HG02610 (cell line): ENCODE results near the gene INTS4.
"Not testable (repeated sequence)": the region's sequence is repeated elsewhere in the genome, so short reads cannot be mapped to it uniquely, and the experiment has no call there.

ENCODE experiments used
- ATAC-seq: cut with Tn5 transposase; IDR thresholded peaks from one replicate; pipeline ENCODE4 v1.9.1; 2021; ENCODE audit warnings: mild to moderate bottlenecking, moderate library complexity; ENCODE audit not compliant: unreplicated experiment

The INTS4 gene

GRCh38 chr11:78022397-78023396 is 28.2 kb upstream of the INTS4 start, which contains the start of gene KCTD14:
TSS of gene KCTD14 (minus strand) at chr11:78023276. CDS start at chr11:78023249, 27 bp downstream.
- ATAC-seq, result no peak

DNA sequence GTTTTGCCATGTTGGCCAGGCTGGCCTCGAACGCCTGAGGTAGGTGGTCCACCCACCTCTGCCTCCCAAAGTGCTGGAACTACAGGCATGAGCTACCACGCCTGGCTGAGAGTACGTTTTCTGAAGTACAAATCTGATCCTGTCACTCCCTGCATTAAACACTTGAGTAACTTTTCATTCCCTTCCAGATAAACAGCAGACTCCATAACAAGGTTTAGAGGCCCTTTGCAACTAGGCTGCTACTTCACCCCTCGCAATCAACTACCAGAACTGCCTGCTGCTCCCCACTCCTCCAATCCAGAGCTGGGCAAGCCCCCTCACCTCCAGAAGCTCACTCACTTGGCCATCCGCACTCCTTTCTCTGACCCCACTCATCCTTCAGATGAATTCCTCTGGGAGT is 27.1 kb upstream of the INTS4 start:
- ATAC-seq, result no peak

- no peak for ATAC-seq
These were observed 25.8 kb upstream of the INTS4 start for GRCh38 chr11:78020246-78020645.

DNA sequence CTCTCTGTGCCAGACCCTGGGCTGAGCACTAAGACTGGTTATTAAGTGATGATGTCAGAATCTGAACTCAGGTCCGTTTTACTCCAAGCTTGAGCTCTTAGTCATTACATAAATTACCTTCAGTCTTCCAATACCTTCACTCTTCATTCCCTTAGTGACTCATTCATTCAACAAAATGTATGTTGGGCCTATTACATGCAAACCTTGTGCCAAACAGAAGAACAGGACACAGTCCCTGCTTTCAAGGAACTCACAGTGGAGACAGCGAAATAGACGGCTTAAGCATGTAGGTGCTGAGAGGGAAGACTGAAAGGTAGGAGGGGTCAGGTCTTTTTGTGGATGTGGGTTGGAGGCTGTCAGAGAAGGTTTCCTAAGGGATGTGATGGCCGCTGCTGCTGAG is 25.3 kb upstream of the INTS4 start:
- ATAC-seq, result no peak

- no peak for ATAC-seq
These were observed 21.4 kb upstream of the INTS4 start for GRCh38 chr11:78015878-78016277.

DNA sequence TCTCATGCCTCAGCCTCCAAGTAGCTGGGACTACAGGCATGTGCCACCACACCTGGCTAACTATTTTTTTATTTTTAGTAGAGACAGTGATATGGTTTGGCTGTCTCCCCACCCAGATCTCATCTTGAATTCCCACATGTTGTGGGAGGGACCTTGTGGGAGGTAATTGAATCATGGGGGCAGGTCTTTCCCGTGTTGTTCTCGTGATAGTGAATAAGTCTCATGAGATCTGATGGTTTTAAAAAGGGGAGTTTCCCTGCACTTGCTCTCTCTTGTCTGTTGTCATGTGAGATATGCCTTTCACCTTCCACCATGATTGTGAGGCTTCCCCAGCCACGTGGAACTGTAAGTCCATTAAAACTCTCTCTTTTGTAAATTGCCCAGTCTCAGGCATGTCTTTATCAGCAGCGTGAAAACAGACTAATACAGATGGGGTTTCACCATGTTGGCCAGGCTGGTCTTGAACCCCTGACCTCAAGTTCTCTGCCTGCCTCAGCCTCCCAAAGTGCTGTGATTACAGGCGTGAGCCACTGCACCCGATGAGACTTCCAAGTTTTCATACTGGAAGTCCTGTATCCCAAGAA is 20.6 kb upstream of the INTS4 start:
- not testable (repeated sequence) for ATAC-seq

GRCh38 chr11:78011301-78011700 is 16.8 kb upstream of the INTS4 start:
- ATAC-seq, result no peak

GRCh38 chr11:78010755-78011154 is 16.3 kb upstream of the INTS4 start:
- ATAC-seq, result no peak

GRCh38 chr11:78010304-78010703 is 15.8 kb upstream of the INTS4 start:
- ATAC-seq, result no peak

GRCh38 chr11:78009062-78009461 is 14.6 kb upstream of the INTS4 start:
- ATAC-seq, result no peak

DNA sequence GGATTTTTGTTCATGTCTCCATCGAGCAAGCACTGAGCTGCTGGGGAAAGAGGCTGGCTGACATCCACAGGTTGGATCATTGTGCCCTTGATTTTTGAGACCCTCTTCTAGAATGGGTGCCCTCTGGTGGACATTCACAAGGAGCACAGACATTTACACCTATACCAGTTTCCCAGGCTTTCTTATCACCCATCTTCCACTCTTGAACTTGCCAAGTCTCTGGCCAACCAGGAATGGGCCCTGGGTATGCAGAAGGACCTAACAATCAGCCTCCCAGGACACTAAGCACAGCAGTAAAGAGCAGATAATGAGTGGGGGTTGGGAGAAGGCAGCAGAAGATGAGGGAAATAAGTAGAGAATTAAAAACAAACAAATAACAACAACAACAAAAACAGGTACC is 5.7 kb upstream of the INTS4 start:
- no peak for ATAC-seq

DNA sequence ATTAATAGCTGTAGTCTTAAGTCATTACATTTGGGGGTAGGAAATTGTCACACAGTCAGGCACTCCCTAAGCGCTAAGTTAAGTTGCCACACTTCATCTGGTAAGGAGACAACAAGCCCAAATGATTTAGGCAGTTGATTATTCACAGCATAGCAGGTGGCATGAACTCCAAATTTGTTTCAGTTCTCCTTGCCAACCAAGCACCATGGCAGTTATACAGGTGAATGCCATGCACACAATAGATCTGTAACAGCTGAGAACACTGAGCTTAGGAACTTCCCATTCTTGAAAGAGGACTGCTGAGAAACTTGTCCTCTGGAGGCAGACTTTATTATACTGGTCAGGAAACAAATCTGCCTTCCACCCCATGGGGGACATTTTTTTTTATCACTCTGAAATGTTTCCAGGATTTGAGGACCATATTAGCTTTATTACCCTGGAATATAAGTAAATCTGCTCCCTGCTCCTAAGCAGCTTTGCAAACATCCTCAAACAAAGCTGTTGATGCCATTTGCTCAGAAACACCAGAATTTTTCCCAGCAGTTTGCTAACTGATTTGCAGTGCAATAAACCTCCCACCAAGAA is 5.1 kb upstream of the INTS4 start:
- ATAC-seq, result no peak

DNA sequence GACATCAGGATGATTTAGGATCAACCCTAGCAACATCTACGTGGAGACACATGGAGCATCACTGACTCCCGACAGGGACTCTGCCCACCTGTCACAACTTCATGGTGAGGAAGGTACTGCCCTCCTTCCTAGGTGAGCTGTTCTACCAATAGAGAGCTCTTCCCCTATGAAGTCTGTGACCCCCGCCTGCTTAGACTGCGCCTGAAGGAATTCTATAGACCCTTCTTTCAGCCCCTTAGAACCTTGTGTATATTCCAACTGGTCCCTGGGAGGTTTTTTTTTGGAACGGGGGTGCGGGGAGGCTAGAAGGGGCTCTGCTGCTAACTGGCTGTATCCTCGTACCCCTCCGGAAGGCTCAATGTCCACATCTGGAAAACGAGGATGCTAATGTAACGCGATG is 566 bp downstream of the INTS4 start:
- no peak for ATAC-seq

- no peak for ATAC-seq
These were observed 3.5 kb downstream of the INTS4 start for GRCh38 chr11:77990981-77991380.

DNA sequence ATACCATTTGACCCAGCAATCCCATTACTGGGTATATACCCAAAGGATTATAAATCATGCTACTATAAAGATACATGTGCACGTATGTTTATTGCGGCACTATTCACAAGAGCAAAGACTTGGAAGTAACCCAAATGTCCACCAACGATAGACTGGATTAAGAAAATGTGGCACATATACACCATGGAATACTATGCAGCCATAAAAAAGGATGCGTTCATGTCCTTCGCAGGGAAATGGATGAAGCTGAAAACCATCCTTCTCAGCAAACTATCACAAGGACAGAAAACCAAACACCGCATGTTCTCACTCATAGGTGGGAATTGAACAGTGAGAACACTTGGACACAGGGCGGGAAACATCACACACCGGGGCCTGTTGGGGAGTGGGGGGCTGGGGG is 8.0 kb downstream of the INTS4 start:
- not testable (repeated sequence) for ATAC-seq

DNA sequence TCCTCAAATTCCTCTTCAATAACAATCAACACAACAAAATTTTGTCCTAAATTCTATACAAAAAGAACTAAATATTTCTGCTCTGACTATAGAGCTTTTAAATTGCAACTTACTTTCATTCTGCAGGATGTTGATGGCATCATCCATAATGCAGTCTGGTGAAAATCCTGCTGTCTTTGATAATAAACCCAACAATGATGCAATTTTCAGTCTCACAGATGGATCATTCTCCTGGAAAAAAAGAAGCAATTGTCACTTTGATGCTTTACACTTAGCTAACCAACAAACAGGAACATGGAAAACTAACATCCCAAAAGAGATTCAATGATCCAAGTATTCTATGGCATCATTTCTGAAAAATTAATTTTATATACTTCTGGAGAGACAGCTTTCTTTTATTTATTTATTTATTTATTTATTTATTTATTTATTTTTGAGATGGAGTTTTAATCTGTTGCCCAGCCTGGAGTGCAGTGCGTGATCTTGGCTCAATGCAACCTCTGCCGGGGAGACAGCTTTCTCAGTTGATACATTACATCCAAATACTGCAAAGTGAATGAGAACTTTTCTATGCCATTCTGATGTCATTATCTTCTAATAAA is 13.0 kb downstream of the INTS4 start:
- no peak for ATAC-seq

DNA sequence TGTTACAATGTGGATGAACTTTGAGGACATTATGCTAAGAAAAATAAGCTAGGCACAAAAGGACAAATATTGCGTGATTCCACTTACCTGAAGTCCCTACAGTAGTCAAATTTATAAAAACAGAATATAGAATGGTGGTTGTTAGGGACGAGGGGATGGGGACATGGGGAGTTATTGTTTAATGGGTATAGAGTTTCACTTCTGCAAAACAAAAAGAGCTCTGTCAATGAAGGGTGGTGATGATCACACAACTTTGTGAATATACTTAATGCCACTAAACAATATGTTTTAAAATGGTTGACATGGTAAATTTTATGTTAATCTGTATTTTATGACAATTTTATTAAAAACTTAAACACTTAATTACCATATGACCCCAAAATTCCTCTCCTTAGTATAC is 26.1 kb downstream of the INTS4 start:
- no peak for ATAC-seq

DNA sequence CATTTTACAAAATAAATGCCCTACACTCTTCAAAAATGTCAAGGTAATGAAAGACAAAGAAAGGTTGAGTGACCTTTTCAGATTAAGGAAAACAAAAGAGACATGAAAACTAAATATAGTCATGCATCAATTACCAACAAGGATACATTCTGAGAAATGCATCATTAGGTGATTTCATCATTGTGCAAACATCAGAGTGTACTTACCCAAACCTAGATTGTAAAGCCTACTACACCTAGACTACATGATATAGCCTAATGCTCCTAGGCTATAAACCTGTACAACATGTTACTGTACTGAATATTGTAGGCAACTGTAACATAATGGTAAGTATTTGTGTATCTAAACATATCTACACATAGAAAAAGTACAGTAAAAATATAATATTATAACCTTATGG is 26.7 kb downstream of the INTS4 start:
- ATAC-seq, result no peak

DNA sequence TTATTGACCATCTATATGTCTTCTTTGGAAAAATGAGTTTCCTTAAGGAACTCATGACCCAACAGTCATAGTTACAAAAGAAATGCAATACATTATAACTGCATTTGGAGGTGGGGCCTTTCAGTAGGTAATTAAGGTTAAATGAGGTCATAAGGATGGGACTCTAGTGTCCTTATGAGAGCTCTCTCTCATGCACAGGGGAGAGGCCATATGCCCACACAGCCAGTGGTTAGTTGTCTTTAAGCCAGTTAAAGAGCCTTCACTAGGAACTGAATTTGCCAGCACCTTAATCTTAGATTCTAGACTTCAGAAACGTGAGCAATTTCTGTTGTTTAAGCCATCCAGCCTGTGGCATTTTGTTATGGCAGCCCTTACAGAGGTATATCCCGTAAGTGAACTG is 27.3 kb downstream of the INTS4 start:
- ATAC-seq, result no peak

DNA sequence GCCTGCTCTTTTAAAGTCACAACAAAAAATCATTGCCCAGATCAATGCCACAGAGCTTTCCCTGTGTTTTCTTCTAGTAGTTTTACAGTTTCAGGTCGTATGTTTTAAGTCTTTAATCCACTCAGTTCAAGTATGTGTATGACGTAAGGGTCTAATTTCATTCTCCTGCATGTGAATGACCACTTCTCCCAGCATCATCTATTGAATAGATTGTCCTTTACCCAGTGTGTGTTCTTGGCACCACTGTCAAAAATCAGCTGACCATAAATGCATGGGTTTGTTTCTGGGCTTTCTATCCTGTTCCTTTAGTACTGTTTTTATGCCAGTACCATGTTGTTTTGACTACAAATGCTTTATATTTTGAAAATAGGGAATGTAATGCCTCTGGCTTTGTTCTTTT is 28.1 kb downstream of the INTS4 start:
- ATAC-seq, result no peak

- ATAC-seq, result no peak
These were observed 35.0 kb downstream of the INTS4 start for GRCh38 chr11:77959434-77959833.
